Testis (tissue), 3 donors: ENCODE results near the gene VKORC1. TPM values are rescaled to one million over a fixed set of nuclear protein-coding genes. Genes with fewer than 3 reads are reported as not detected.

Experiments
- DNase-seq: peaks from one replicate; pipeline ENCODE4 v3.0.0-alpha.2; 2019
- H3K27ac ChIP-seq, 2 donors: fragments of 200-600 bp; sonication (generic); one replicate each; pipeline ENCODE4 v1.5.1; 2019
- H3K27me3 ChIP-seq: fragments of 200-600 bp; sonication (generic); one replicate; pipeline ENCODE4 v1.5.1; 2019
- H3K36me3 ChIP-seq: fragments of 200-600 bp; sonication (generic); one replicate; pipeline ENCODE4 v1.5.1; 2017; ENCODE audit warnings: low read depth; ENCODE audit errors: missing control alignments
- H3K4me1 ChIP-seq: fragments of 200-600 bp; sonication (generic); one replicate; pipeline ENCODE4 v1.5.1; 2019
- H3K4me3 ChIP-seq, 2 donors: fragments of 200-600 bp; sonication (generic); one replicate each; pipeline ENCODE4 v1.5.1; 2017 to 2019
- H3K9me3 ChIP-seq: fragments of 200-600 bp; sonication (generic); one replicate; pipeline ENCODE4 v1.5.1; 2017
- POLR2A ChIP-seq: fragments of 450-650 bp; IDR thresholded peaks from one replicate; pipeline ENCODE4 v1.6.1; 2017; ENCODE audit warnings: antibody characterized with exemption, mild to moderate bottlenecking, moderate library complexity
- WGBS, 2 donors: methylation state at CpG; one replicate each; pipeline ENCODE4 v1.1.5; 2018; 5-methylcytosine and 5-hydroxymethylcytosine counted together
- intact Hi-C: fragments of 100-400 bp; cut with DNase I; formaldehyde crosslinking; loops from one replicate; pipeline ENCODE4 v1.15.1; 2023; ENCODE audit warnings: low total_unique reads
- polyA plus RNA-seq: library from polyadenylated mRNA; stranded (reverse); fragments of 350-450 nt; fragmentation: Illumina TruSeq; extraction: RNeasy Lipid Tissue Mini Kit (QIAGEN cat#74804); gene quantifications from one replicate; pipeline ENCODE4 v1.2.3, GENCODE V29; 2014; ENCODE audit warnings: low read depth, low replicate concordance; ENCODE audit not compliant: insufficient read depth
- total RNA-seq, 2 donors: library from RNA; depleted of rRNA; stranded (reverse); fragments of >200 nt; gene quantifications; one replicate each; pipeline ENCODE4 v1.2.3, GENCODE V29; 2016
- TF ChIP-seq, protein P1 (sequence below), 3 experiments: fragments of 450-650 bp in 2 of 3; fragments of 200-600 bp in 1 of 3; sonication (generic) in 1 of 3; IDR thresholded peaks; one replicate each; pipeline ENCODE4 v1.5.1; 2016 to 2019; ENCODE audit warnings: antibody characterized with exemption in 3 of 3, mild to moderate bottlenecking in 2 of 3, moderate library complexity in 1 of 3

The VKORC1 gene
- total and polyA plus RNA-seq, 3 donors from 2014 or later: 102 to 183 (median 102) TPM

DNA sequence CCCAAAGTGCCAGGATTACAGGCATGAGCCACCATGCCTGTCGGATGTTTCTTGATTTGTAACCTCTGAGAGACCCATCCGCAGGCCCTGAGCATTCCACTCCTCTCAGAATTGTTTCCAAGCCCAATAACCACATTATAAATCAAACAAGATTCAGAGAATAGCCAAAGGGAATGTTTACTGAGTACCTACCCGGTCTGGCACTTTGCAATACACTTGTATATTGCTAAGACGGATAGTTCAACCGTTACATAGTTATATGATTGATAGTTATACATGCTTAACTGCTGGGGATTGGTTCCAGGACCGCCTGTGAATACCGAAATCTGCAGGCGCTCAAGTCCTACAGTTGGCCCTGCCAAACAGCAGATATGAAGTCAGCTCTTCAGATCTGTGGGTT, 19.9 kb upstream of the VKORC1 start:
- no peak for TF ChIP-seq POLR2A
- TF ChIP-seq, protein P1, sequence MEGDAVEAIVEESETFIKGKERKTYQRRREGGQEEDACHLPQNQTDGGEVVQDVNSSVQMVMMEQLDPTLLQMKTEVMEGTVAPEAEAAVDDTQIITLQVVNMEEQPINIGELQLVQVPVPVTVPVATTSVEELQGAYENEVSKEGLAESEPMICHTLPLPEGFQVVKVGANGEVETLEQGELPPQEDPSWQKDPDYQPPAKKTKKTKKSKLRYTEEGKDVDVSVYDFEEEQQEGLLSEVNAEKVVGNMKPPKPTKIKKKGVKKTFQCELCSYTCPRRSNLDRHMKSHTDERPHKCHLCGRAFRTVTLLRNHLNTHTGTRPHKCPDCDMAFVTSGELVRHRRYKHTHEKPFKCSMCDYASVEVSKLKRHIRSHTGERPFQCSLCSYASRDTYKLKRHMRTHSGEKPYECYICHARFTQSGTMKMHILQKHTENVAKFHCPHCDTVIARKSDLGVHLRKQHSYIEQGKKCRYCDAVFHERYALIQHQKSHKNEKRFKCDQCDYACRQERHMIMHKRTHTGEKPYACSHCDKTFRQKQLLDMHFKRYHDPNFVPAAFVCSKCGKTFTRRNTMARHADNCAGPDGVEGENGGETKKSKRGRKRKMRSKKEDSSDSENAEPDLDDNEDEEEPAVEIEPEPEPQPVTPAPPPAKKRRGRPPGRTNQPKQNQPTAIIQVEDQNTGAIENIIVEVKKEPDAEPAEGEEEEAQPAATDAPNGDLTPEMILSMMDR (IDR thresholded peaks at IDR 0.05): no peak
- H3K27ac ChIP-seq: no peak overlapping the region
- 76 to 79% methylated on average over 8 of the region's 8 CpGs for WGBS, 2 donors
- DNase-seq: no peak
- H3K27me3 ChIP-seq: no peaks in the 10 kb centered on the region
- H3K4me1 ChIP-seq: peaks cover 35% of the 10 kb centered on the region
- intact Hi-C loops: no loop called here
- H3K9me3 ChIP-seq: no peaks in the 10 kb centered on the region
- no peak overlapping the region for H3K4me3 ChIP-seq
- H3K36me3 ChIP-seq: no peaks in the 10 kb centered on the region

GRCh38 chr16:31113121-31114120, 18.8 kb upstream of the VKORC1 start:
- no peak for DNase-seq
- H3K27ac ChIP-seq: peak overlapping the region in 1 of 2 donors; percentile 48
- peaks cover 32% of the 10 kb centered on the region for H3K4me1 ChIP-seq
- intact Hi-C loops: no loop called here
- H3K9me3 ChIP-seq: no peaks in the 10 kb centered on the region
- no peaks in the 10 kb centered on the region for H3K36me3 ChIP-seq
- TF ChIP-seq, protein P1 (IDR thresholded peaks at IDR 0.05): no peak
- TF ChIP-seq POLR2A: no peak
- no peaks in the 10 kb centered on the region for H3K27me3 ChIP-seq
- H3K4me3 ChIP-seq: no peak overlapping the region
- 71 to 77% methylated on average over 4 to 5 of the region's 5 CpGs for whole genome bisulfite sequencing, 2 donors

- no peaks in the 10 kb centered on the region for H3K36me3 ChIP-seq
- no peak for TF ChIP-seq POLR2A
- TF ChIP-seq, protein P1 (IDR thresholded peaks at IDR 0.05): no peak
- H3K4me3 ChIP-seq: no peak overlapping the region
- DNase-seq: no peak
- 38 to 57% methylated on average over 2 of the region's 2 CpGs for WGBS, 2 donors
- intact Hi-C loops: no loop called here
- no peaks in the 10 kb centered on the region for H3K27me3 ChIP-seq
- peak overlapping the region in 1 of 2 donors; percentile 48 for H3K27ac ChIP-seq
- H3K4me1 ChIP-seq: peaks cover 32% of the 10 kb centered on the region
- no peaks in the 10 kb centered on the region for H3K9me3 ChIP-seq
Observed at GRCh38 chr16:31112711-31113110, 18.1 kb upstream of the VKORC1 start.

GRCh38 chr16:31111881-31112466, 17.4 kb upstream of the VKORC1 start:
- TF ChIP-seq, protein P1 (IDR thresholded peaks at IDR 0.05): no peak
- TF ChIP-seq POLR2A: no peak
- no peaks in the 10 kb centered on the region for H3K27me3 ChIP-seq
- H3K9me3 ChIP-seq: no peaks in the 10 kb centered on the region
- 88 to 91% methylated on average over 6 to 23 of the region's 23 CpGs for WGBS, 2 donors
- no peak for DNase-seq
- H3K36me3 ChIP-seq: no peaks in the 10 kb centered on the region
- H3K4me3 ChIP-seq: no peak overlapping the region
- intact Hi-C loops: no loop called here
- H3K27ac ChIP-seq: no peak overlapping the region
- peaks cover 32% of the 10 kb centered on the region for H3K4me1 ChIP-seq
